Measurements from ENCODE around the gene RPS6KB2.

Gene RPS6KB2

GRCh38 chr11:67429722-67430121 is 1.4 kb downstream of the RPS6KB2 start:
- DNase-seq (ENCODE audit: insufficient read length, low spot score) (no peak), FAIRE-seq (no peak)
- TF ChIP-seq SPI1 (IDR thresholded peaks at IDR 0.05; ENCODE audit: low read depth, low read length), result no peak
- no peak for TF ChIP-seq POU2F2 (IDR thresholded peaks at IDR 0.05; ENCODE audit: low read depth, low read length)
- no peak for TF ChIP-seq POLR2AphosphoS5 (IDR thresholded peaks at IDR 0.05; ENCODE audit: low read depth, low read length)
- no peak for TF ChIP-seq PAX5 (IDR thresholded peaks at IDR 0.05; ENCODE audit: insufficient read depth, low read length, severe bottlenecking)
- no peak for TF ChIP-seq POLR2A (IDR thresholded peaks at IDR 0.05; ENCODE audit: low read depth, low read length)
- TF ChIP-seq TAF1 (IDR thresholded peaks at IDR 0.05; ENCODE audit: low read depth, low read length), result no peak

- FAIRE-seq, result no peak
- TF ChIP-seq POU2F2 (IDR thresholded peaks at IDR 0.05; ENCODE audit: low read depth, low read length) (no peak), TAF1 (IDR thresholded peaks at IDR 0.05; ENCODE audit: low read depth, low read length) (no peak), SPI1 (IDR thresholded peaks at IDR 0.05; ENCODE audit: low read depth, low read length) (no peak), POLR2AphosphoS5 (IDR thresholded peaks at IDR 0.05; ENCODE audit: low read depth, low read length) (0 out of 2 replicates have a peak, but pooled peaks have one; percentile 46), POLR2A (IDR thresholded peaks at IDR 0.05; ENCODE audit: low read depth, low read length) (peak; percentile 80)
- no peak for DNase-seq (ENCODE audit: insufficient read length, low spot score)
Observed at GRCh38 chr11:67431346-67432249, 3.3 kb downstream of the RPS6KB2 start.

GRCh38 chr11:67432655-67433349 is 4.5 kb downstream of the RPS6KB2 start:
- DNase-seq (ENCODE audit: insufficient read length, low spot score), result no peak
- FAIRE-seq, result no peak
- peak; percentile 5; the same call in 1 of the 2 replicates for TF ChIP-seq POLR2A (IDR thresholded peaks at IDR 0.05; ENCODE audit: low read depth, low read length)
- TF ChIP-seq SPI1 (IDR thresholded peaks at IDR 0.05; ENCODE audit: low read depth, low read length), result no peak

- DNase-seq (ENCODE audit: insufficient read length, low spot score) (no peak), FAIRE-seq (peak; percentile 73)
- TF ChIP-seq PAX5 (IDR thresholded peaks at IDR 0.05; ENCODE audit: insufficient read depth, low read length, severe bottlenecking), result no peak
- TF ChIP-seq TAF1 (IDR thresholded peaks at IDR 0.05; ENCODE audit: low read depth, low read length), result no peak
- no peak for TF ChIP-seq SPI1 (IDR thresholded peaks at IDR 0.05; ENCODE audit: low read depth, low read length)
- TF ChIP-seq POU2F2 (IDR thresholded peaks at IDR 0.05; ENCODE audit: low read depth, low read length), result no peak; the same call in 1 of the 2 replicates
- TF ChIP-seq POLR2A (IDR thresholded peaks at IDR 0.05; ENCODE audit: low read depth, low read length), result peak; percentile 43
- 0 out of 2 replicates have a peak, but pooled peaks have one; percentile 4 for TF ChIP-seq POLR2AphosphoS5 (IDR thresholded peaks at IDR 0.05; ENCODE audit: low read depth, low read length)
Observed at GRCh38 chr11:67433536-67434394, 5.5 kb downstream of the RPS6KB2 start.

- FAIRE-seq (peak; percentile 77), DNase-seq (ENCODE audit: insufficient read length, low spot score) (no peak)
- peak; percentile 65; the same call in 1 of the 2 replicates for TF ChIP-seq POLR2A (IDR thresholded peaks at IDR 0.05; ENCODE audit: low read depth, low read length)
- TF ChIP-seq PAX5 (IDR thresholded peaks at IDR 0.05; ENCODE audit: insufficient read depth, low read length, severe bottlenecking), result no peak
- no peak for TF ChIP-seq TAF1 (IDR thresholded peaks at IDR 0.05; ENCODE audit: low read depth, low read length)
- TF ChIP-seq POLR2AphosphoS5 (IDR thresholded peaks at IDR 0.05; ENCODE audit: low read depth, low read length), result peak; percentile 97
- TF ChIP-seq POU2F2 (IDR thresholded peaks at IDR 0.05; ENCODE audit: low read depth, low read length), result peak; percentile 87
- no peak for TF ChIP-seq SPI1 (IDR thresholded peaks at IDR 0.05; ENCODE audit: low read depth, low read length)
Observed at GRCh38 chr11:67434395-67434881, 6.1 kb downstream of the RPS6KB2 start.

GRCh38 chr11:67435031-67435726 is 6.9 kb downstream of the RPS6KB2 start:
- TF ChIP-seq POU2F2 (IDR thresholded peaks at IDR 0.05; ENCODE audit: low read depth, low read length) (no peak), SPI1 (IDR thresholded peaks at IDR 0.05; ENCODE audit: low read depth, low read length) (no peak), TAF1 (IDR thresholded peaks at IDR 0.05; ENCODE audit: low read depth, low read length) (no peak), PAX5 (IDR thresholded peaks at IDR 0.05; ENCODE audit: insufficient read depth, low read length, severe bottlenecking) (no peak), POLR2A (IDR thresholded peaks at IDR 0.05; ENCODE audit: low read depth, low read length) (no peak)
- DNase-seq (ENCODE audit: insufficient read length, low spot score) (no peak), FAIRE-seq (peak; percentile 57)

GRCh38 chr11:67435727-67436458 is 7.6 kb downstream of the RPS6KB2 start:
- FAIRE-seq (peak; percentile 54), DNase-seq (ENCODE audit: insufficient read length, low spot score) (no peak)

More at GRCh38 chr11:67435727-67436458, 7.6 kb downstream of the RPS6KB2 start:
- peak; percentile 13 for TF ChIP-seq POLR2A (IDR thresholded peaks at IDR 0.05; ENCODE audit: low read depth, low read length)
- TF ChIP-seq POLR2AphosphoS5 (IDR thresholded peaks at IDR 0.05; ENCODE audit: low read depth, low read length), result peak; percentile 69; the same call in 1 of the 2 replicates
- no peak for TF ChIP-seq POU2F2 (IDR thresholded peaks at IDR 0.05; ENCODE audit: low read depth, low read length)
- no peak for TF ChIP-seq PAX5 (IDR thresholded peaks at IDR 0.05; ENCODE audit: insufficient read depth, low read length, severe bottlenecking)
- TF ChIP-seq TAF1 (IDR thresholded peaks at IDR 0.05; ENCODE audit: low read depth, low read length), result peak; percentile 10; the same call in 1 of the 2 replicates

All from GM12891 (cell line).